WTC11 (cell line): Measurements from ENCODE around the gene AP3D1. TPM values are rescaled to one million over a fixed set of nuclear protein-coding genes. Genes with fewer than 3 reads are reported as not detected.

ENCODE experiments used
- ATAC-seq: fragments of 200-7000 bp; cut with Tn5 transposase; 2 replicates; pipeline ENCODE4 v1.10.0; 2021; ENCODE audit warnings: mild to moderate bottlenecking, moderate library complexity
- CTCF ChIA-PET: fragments of 300-600 bp; sonication (Branson Sonifier 250); formaldehyde crosslinking; loops from one replicate; lab custom pipeline; 2021; ENCODE audit warnings: antibody characterized with exemption; lab: Charles Lee
- POLR2A ChIA-PET: fragments of 350-600 bp; sonication (Branson Sonifier 250); formaldehyde crosslinking; loops from one replicate; lab custom pipeline; 2021; ENCODE audit warnings: antibody characterized with exemption; lab: Charles Lee
- DNase-seq: peaks from one replicate; pipeline ENCODE4 v3.0.0; 2021; ENCODE audit warnings: low spot score
- H3K27ac Mint-ChIP-seq: 2 replicates; pipeline ENCODE4 v1.8.0; 2021; ENCODE audit warnings: mixed read lengths
- H3K27me3 Mint-ChIP-seq: 2 replicates; pipeline ENCODE4 v1.8.0; 2021; ENCODE audit warnings: low read depth, mild to moderate bottlenecking, moderate library complexity, mixed read lengths
- H3K36me3 Mint-ChIP-seq: 2 replicates; pipeline ENCODE4 v1.8.0; 2021; ENCODE audit warnings: mixed read lengths
- H3K4me1 Mint-ChIP-seq: 2 replicates; pipeline ENCODE4 v1.8.0; 2022; ENCODE audit warnings: mixed read lengths
- H3K4me3 Mint-ChIP-seq: 2 replicates; pipeline ENCODE4 v1.8.0; 2021; ENCODE audit warnings: mild to moderate bottlenecking, moderate library complexity, mixed read lengths
- H3K9me3 Mint-ChIP-seq: 2 replicates; pipeline ENCODE4 v1.8.0; 2021; ENCODE audit warnings: mixed read lengths
- ATF3 ChIP-seq: sonication (generic); formaldehyde crosslinking; conservative IDR thresholded peaks from 2 replicates; pipeline ENCODE4 v1.8.1; 2022; ENCODE audit warnings: mild to moderate bottlenecking, missing genetic modification reagents
- EMX1 ChIP-seq: fragments of 250-450 bp; sonication (Bioruptor Pico); IDR thresholded peaks from 2 replicates; pipeline ENCODE4 v1.8.0; 2021; ENCODE audit warnings: mild to moderate bottlenecking
- FOXP1 ChIP-seq: sonication (generic); formaldehyde crosslinking; IDR thresholded peaks from 2 replicates; pipeline ENCODE4 v1.8.0; 2022; ENCODE audit warnings: missing genetic modification reagents, mild to moderate bottlenecking, moderate library complexity, borderline replicate concordance
- GRHL2 ChIP-seq: fragments of 250-450 bp; sonication (Bioruptor Pico); IDR thresholded peaks from 2 replicates; pipeline ENCODE4 v1.8.0; 2022; ENCODE audit warnings: mild to moderate bottlenecking, moderate library complexity; ENCODE audit not compliant: insufficient replicate concordance, severe bottlenecking
- GTF2I ChIP-seq: fragments of 250-450 bp; sonication (Bioruptor Pico); conservative IDR thresholded peaks from 2 replicates; pipeline ENCODE4 v1.4.0; 2021; ENCODE audit warnings: mild to moderate bottlenecking
- JUN ChIP-seq: sonication (generic); formaldehyde crosslinking; IDR thresholded peaks from 2 replicates; pipeline ENCODE4 v1.8.0; 2023; ENCODE audit warnings: mild to moderate bottlenecking, missing genetic modification reagents
- PRRX2 ChIP-seq: fragments of 250-450 bp; sonication (Bioruptor Pico); IDR thresholded peaks from 2 replicates; pipeline ENCODE4 v1.8.0; 2021; ENCODE audit warnings: mild to moderate bottlenecking
- SMAD4 ChIP-seq: sonication (generic); formaldehyde crosslinking; IDR thresholded peaks from 2 replicates; pipeline ENCODE4 v1.8.0; 2022; ENCODE audit warnings: mild to moderate bottlenecking, missing genetic modification reagents
- TCF7 ChIP-seq: sonication (generic); formaldehyde crosslinking; IDR thresholded peaks from 2 replicates; pipeline ENCODE4 v1.8.0; 2022; ENCODE audit warnings: mild to moderate bottlenecking, low read depth, missing genetic modification reagents, moderate library complexity
- ZBTB43 ChIP-seq: sonication (generic); formaldehyde crosslinking; IDR thresholded peaks from 2 replicates; pipeline ENCODE4 v1.8.1; 2023; ENCODE audit warnings: mild to moderate bottlenecking, missing genetic modification reagents
- ZNF425 ChIP-seq: fragments of 250-450 bp; sonication (Bioruptor Pico); conservative IDR thresholded peaks from 2 replicates; pipeline ENCODE4 v1.9.0; 2021; ENCODE audit warnings: mild to moderate bottlenecking
- total RNA-seq: library from RNA; stranded (reverse); gene quantifications from 3 replicates; pipeline ENCODE4 v1.2.3, GENCODE V29; 2021
- TF ChIP-seq, protein P1 (sequence below): sonication (generic); formaldehyde crosslinking; IDR thresholded peaks from 2 replicates; pipeline ENCODE4 v1.8.1; 2023; ENCODE audit warnings: mild to moderate bottlenecking, missing genetic modification reagents, borderline replicate concordance
- TF ChIP-seq, protein P2 (sequence below): sonication (generic); formaldehyde crosslinking; IDR thresholded peaks from 2 replicates; pipeline ENCODE4 v1.8.1; 2022; ENCODE audit warnings: mild to moderate bottlenecking, missing genetic modification reagents, moderate library complexity, borderline replicate concordance
- TF ChIP-seq, protein P3 (sequence below): fragments of 200-600 bp; IDR thresholded peaks from 2 replicates; pipeline ENCODE4 v1.8.0; 2022; ENCODE audit warnings: antibody characterized with exemption

Gene AP3D1
- total RNA-seq, 1 experiment from 2014 or later: 190 TPM

DNA sequence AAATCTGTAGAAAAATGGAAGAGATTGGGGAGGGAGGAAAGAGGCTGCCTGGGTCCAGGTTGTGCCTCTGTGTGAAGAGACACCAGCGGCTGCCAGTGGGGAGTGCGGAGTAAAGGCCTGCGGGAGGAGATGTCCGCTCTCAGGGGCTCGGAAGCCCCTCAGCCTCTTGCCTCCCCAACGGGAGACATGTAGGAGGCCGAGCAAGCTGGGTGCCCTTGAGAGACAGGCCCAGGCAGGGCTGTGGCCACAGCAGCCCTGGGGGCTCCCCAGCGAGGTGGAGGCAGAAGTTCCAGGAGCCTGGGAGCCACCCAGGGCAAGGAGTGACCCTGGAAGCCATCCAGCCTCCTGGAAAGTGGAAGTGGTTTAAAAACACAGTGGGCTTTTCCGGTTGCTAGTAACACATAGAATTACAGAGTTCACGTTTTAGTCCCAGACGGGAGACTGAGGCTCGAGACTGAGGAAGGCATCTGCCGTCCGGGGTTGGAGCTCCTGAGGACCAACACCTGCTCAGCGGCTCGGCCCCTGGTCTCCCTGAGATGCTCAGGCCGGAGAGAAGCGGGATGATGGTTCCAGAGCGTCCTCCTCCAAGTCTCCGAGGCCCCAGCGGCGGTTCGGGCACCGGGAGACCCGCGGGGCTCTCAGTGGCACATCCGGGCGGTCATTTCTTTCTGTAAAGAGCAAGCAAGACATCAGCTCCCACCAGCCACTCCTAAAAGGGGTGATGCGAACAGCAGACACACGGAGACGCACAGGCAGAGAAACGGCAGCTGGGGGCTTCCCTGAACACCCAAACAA is 78.4 kb downstream of the AP3D1 start (continued):
- TF ChIP-seq SMAD4 (CRISPR knock-in tag) (no peak), JUN (CRISPR knock-in tag) (no peak)

- Mint-ChIP-seq H3K4me1 (0 out of 2 replicates have a peak, but pooled peaks cover 2% of the 10 kb centered on the region), H3K9me3 (no peaks in the 10 kb centered on the region)
- CTCF ChIA-PET: interaction anchor here (1.1 to 1.5 kb wide), 3 partner anchors 9 to 52 kb away, joined by 4 to 9 read pairs (median 6); partner anchors contain the start of gene MOB3A
- ATAC-seq: no peak
- TF ChIP-seq ZBTB43 (CRISPR knock-in tag) (no peak), EMX1 (no peak), GTF2I (CRISPR knock-in tag) (no peak), TCF7 (CRISPR knock-in tag) (no peak), FOXP1 (CRISPR knock-in tag) (no peak), ATF3 (no peak), GRHL2 (CRISPR knock-in tag) (no peak), PRRX2 (CRISPR knock-in tag) (no peak), ZNF425 (CRISPR knock-in tag) (no peak)
- TF ChIP-seq, protein P1, sequence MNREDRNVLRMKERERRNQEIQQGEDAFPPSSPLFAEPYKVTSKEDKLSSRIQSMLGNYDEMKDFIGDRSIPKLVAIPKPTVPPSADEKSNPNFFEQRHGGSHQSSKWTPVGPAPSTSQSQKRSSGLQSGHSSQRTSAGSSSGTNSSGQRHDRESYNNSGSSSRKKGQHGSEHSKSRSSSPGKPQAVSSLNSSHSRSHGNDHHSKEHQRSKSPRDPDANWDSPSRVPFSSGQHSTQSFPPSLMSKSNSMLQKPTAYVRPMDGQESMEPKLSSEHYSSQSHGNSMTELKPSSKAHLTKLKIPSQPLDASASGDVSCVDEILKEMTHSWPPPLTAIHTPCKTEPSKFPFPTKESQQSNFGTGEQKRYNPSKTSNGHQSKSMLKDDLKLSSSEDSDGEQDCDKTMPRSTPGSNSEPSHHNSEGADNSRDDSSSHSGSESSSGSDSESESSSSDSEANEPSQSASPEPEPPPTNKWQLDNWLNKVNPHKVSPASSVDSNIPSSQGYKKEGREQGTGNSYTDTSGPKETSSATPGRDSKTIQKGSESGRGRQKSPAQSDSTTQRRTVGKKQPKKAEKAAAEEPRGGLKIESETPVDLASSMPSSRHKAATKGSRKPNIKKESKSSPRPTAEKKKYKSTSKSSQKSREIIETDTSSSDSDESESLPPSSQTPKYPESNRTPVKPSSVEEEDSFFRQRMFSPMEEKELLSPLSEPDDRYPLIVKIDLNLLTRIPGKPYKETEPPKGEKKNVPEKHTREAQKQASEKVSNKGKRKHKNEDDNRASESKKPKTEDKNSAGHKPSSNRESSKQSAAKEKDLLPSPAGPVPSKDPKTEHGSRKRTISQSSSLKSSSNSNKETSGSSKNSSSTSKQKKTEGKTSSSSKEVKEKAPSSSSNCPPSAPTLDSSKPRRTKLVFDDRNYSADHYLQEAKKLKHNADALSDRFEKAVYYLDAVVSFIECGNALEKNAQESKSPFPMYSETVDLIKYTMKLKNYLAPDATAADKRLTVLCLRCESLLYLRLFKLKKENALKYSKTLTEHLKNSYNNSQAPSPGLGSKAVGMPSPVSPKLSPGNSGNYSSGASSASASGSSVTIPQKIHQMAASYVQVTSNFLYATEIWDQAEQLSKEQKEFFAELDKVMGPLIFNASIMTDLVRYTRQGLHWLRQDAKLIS (CRISPR knock-in tag): no peak
- TF ChIP-seq, protein P2, sequence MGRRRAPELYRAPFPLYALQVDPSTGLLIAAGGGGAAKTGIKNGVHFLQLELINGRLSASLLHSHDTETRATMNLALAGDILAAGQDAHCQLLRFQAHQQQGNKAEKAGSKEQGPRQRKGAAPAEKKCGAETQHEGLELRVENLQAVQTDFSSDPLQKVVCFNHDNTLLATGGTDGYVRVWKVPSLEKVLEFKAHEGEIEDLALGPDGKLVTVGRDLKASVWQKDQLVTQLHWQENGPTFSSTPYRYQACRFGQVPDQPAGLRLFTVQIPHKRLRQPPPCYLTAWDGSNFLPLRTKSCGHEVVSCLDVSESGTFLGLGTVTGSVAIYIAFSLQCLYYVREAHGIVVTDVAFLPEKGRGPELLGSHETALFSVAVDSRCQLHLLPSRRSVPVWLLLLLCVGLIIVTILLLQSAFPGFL: no peak
- TF ChIP-seq, protein P3, sequence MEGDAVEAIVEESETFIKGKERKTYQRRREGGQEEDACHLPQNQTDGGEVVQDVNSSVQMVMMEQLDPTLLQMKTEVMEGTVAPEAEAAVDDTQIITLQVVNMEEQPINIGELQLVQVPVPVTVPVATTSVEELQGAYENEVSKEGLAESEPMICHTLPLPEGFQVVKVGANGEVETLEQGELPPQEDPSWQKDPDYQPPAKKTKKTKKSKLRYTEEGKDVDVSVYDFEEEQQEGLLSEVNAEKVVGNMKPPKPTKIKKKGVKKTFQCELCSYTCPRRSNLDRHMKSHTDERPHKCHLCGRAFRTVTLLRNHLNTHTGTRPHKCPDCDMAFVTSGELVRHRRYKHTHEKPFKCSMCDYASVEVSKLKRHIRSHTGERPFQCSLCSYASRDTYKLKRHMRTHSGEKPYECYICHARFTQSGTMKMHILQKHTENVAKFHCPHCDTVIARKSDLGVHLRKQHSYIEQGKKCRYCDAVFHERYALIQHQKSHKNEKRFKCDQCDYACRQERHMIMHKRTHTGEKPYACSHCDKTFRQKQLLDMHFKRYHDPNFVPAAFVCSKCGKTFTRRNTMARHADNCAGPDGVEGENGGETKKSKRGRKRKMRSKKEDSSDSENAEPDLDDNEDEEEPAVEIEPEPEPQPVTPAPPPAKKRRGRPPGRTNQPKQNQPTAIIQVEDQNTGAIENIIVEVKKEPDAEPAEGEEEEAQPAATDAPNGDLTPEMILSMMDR: no peak
- TF ChIP-seq, all 79 proteins: peak for 0
- Mint-ChIP-seq H3K27me3 (no peaks in the 10 kb centered on the region; the same call in 1 of the 2 replicates), H3K4me3 (no peak overlapping the region), H3K27ac (peak overlapping the region; percentile 15; the same call in 1 of the 2 replicates), H3K36me3 (peaks cover 7% of the 10 kb centered on the region)
- POLR2A ChIA-PET: interaction anchor here (0.6 to 1.5 kb wide), 4 partner anchors 20 to 72 kb away, joined by 3 to 7 read pairs (median 4); no protein-coding TSS in a partner anchor
- DNase-seq: no peak
Observed at GRCh38 chr19:2070986-2071673, 80.2 kb downstream of the AP3D1 start.
